Ectodermal cell (in vitro differentiated cells): Measurements from ENCODE around the gene TNFSF15.

ENCODE experiments used
- H3K27ac ChIP-seq: 2 replicates; pipeline ENCODE4 v1.7.0; 2013; ENCODE audit warnings: mild to moderate bottlenecking, low read depth, low read length; ENCODE audit not compliant: insufficient read depth, poor library complexity, severe bottlenecking
- H3K27me3 ChIP-seq: 2 replicates; pipeline ENCODE4 v1.7.0; 2013; ENCODE audit warnings: mild to moderate bottlenecking, low read length; ENCODE audit not compliant: insufficient read depth, control insufficient read depth, poor library complexity, severe bottlenecking
- H3K36me3 ChIP-seq: one replicate; pipeline ENCODE4 v1.7.0; 2013; ENCODE audit warnings: low read length; ENCODE audit not compliant: control insufficient read depth, insufficient read depth
- H3K4me1 ChIP-seq: one replicate; pipeline ENCODE4 v1.7.0; 2013; ENCODE audit warnings: low read length; ENCODE audit not compliant: control insufficient read depth, insufficient read depth
- H3K4me3 ChIP-seq: 2 replicates; pipeline ENCODE4 v1.7.0; 2013; ENCODE audit warnings: low read depth, low read length, control low read depth; ENCODE audit not compliant: insufficient read depth
- H3K9me3 ChIP-seq: 2 replicates; pipeline ENCODE4 v1.7.0; 2013; ENCODE audit warnings: mild to moderate bottlenecking, low read length, moderate library complexity; ENCODE audit not compliant: control insufficient read depth
- WGBS, 2 experiments: methylation state at CpG; one replicate each; pipeline ENCODE4 v1.1.7; 2013; ENCODE audit warnings: missing lambda C conversion rate in 2 of 2; 5-methylcytosine and 5-hydroxymethylcytosine counted together

The TNFSF15 gene

GRCh38 chr9:114790521-114790920, 15.3 kb downstream of the TNFSF15 start:
- 89 to 91% methylated on average over 6 of the region's 6 CpGs for WGBS, 2 experiments
- no peaks in the 10 kb centered on the region for H3K9me3 ChIP-seq
- H3K4me3 ChIP-seq, result no peak overlapping the region
- no peak overlapping the region for H3K27ac ChIP-seq
- H3K4me1 ChIP-seq, result no peaks in the 10 kb centered on the region
- H3K36me3 ChIP-seq, result no peaks in the 10 kb centered on the region
- H3K27me3 ChIP-seq, result no peaks in the 10 kb centered on the region

- 94 to 97% methylated on average over 3 of the region's 3 CpGs for WGBS, 2 experiments
- Histone ChIP-seq H3K36me3 (no peaks in the 10 kb centered on the region), H3K4me3 (no peak overlapping the region), H3K4me1 (no peaks in the 10 kb centered on the region), H3K27ac (no peak overlapping the region), H3K9me3 (no peaks in the 10 kb centered on the region), H3K27me3 (no peaks in the 10 kb centered on the region)
Measured at GRCh38 chr9:114789006-114789405, 16.8 kb downstream of the TNFSF15 start.

- Histone ChIP-seq H3K27me3 (no peaks in the 10 kb centered on the region), H3K27ac (no peak overlapping the region), H3K4me3 (no peak overlapping the region), H3K36me3 (no peaks in the 10 kb centered on the region), H3K4me1 (no peaks in the 10 kb centered on the region), H3K9me3 (no peaks in the 10 kb centered on the region)
- WGBS, 2 experiments, result 87 to 91% methylated on average over 2 to 4 of the region's 4 CpGs
Measured at GRCh38 chr9:114787781-114788498, 17.9 kb downstream of the TNFSF15 start.

DNA sequence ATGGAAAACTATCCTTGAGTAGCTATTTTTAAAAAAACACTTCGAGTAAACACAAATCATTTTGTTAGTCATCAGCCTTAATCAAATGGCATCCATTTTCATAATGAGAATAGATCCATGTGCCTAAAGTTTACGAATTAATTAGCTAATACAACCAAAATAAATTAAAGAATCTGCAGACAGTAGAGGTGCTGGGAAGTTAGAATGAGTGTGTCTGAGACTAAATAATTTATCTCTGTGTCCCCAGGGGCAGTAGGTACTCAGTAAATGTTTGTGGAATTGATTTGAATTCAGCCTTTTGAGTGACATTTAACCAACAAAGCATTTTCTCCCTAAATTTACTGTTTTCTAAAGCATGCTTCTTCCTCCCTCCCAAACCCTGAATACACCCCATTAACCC, 18.6 kb downstream of the TNFSF15 start:
- Histone ChIP-seq H3K4me3 (no peak overlapping the region), H3K4me1 (no peaks in the 10 kb centered on the region), H3K36me3 (no peaks in the 10 kb centered on the region), H3K27ac (no peak overlapping the region), H3K27me3 (no peaks in the 10 kb centered on the region), H3K9me3 (no peaks in the 10 kb centered on the region)
- 86 to 90% methylated on average over 2 of the region's 2 CpGs for WGBS, 2 experiments

- H3K4me3 ChIP-seq, result no peak overlapping the region
- H3K9me3 ChIP-seq, result no peaks in the 10 kb centered on the region
- H3K27ac ChIP-seq, result no peak overlapping the region
- no peaks in the 10 kb centered on the region for H3K4me1 ChIP-seq
- no peaks in the 10 kb centered on the region for H3K36me3 ChIP-seq
- no peaks in the 10 kb centered on the region for H3K27me3 ChIP-seq
- WGBS, 2 experiments, result 91 to 94% methylated on average over 5 of the region's 5 CpGs
Measured at GRCh38 chr9:114785866-114786650, 19.8 kb downstream of the TNFSF15 start.

GRCh38 chr9:114784721-114785279, 21.0 kb downstream of the TNFSF15 start:
- 93 to 97% methylated on average over 5 to 6 of the region's 6 CpGs for WGBS, 2 experiments
- H3K27me3 ChIP-seq, result no peaks in the 10 kb centered on the region
- no peak overlapping the region for H3K4me3 ChIP-seq
- no peaks in the 10 kb centered on the region for H3K36me3 ChIP-seq
- H3K4me1 ChIP-seq, result no peaks in the 10 kb centered on the region
- H3K27ac ChIP-seq, result no peak overlapping the region
- H3K9me3 ChIP-seq, result no peaks in the 10 kb centered on the region

- H3K4me3 ChIP-seq, result no peak overlapping the region
- H3K4me1 ChIP-seq, result no peaks in the 10 kb centered on the region
- H3K27me3 ChIP-seq, result no peaks in the 10 kb centered on the region
- no peaks in the 10 kb centered on the region for H3K9me3 ChIP-seq
- H3K36me3 ChIP-seq, result no peaks in the 10 kb centered on the region
- no peak overlapping the region for H3K27ac ChIP-seq
Measured at GRCh38 chr9:114782586-114782985, 23.3 kb downstream of the TNFSF15 start.

DNA sequence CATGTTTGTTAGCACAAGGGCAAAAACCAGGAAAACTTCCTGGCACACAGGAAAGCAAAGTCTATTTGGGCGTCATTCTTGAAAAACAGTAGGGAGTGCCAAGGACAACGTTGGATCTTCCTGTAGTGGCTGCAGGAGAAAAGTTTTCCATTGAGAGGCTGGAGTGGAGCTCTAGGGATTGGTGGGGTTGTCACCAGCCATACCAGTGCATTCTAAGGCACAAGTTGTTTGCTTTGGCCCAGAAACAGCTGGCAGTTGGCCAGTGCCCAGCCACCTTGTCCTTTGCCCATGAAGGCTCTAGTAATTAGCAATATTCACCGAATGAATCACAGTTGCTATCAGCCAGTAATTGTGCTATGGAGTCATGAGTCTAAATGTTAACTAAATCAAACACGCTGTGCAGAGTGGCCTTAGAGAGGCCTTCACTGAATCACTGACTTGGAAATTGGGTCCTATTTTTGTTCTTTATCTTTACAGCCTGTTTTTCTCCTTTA, 26.4 kb downstream of the TNFSF15 start:
- Histone ChIP-seq H3K27me3 (no peaks in the 10 kb centered on the region), H3K36me3 (no peaks in the 10 kb centered on the region), H3K27ac (no peak overlapping the region), H3K9me3 (no peaks in the 10 kb centered on the region), H3K4me1 (no peaks in the 10 kb centered on the region), H3K4me3 (no peak overlapping the region)
- WGBS, 2 experiments, result 88 to 90% methylated on average over 4 of the region's 4 CpGs

GRCh38 chr9:114777821-114778609, 27.8 kb downstream of the TNFSF15 start:
- no peaks in the 10 kb centered on the region for H3K36me3 ChIP-seq
- H3K27me3 ChIP-seq, result no peaks in the 10 kb centered on the region
- H3K9me3 ChIP-seq, result no peaks in the 10 kb centered on the region
- H3K4me1 ChIP-seq, result no peaks in the 10 kb centered on the region
- WGBS, 2 experiments, result 51 to 64% methylated on average over 6 of the region's 6 CpGs
- H3K27ac ChIP-seq, result no peak overlapping the region
- H3K4me3 ChIP-seq, result no peak overlapping the region
